KOPT-K1 (cell line): ENCODE measurements around the gene OR2AT4.

ENCODE experiments used
- H3K27ac ChIP-seq: fragments of 200-600 bp; sonication (generic); 2 replicates; pipeline ENCODE4 v1.5.1; 2016; ENCODE audit warnings: antibody characterized with exemption, mild to moderate bottlenecking, low read depth, low read length; ENCODE audit not compliant: poor library complexity, severe bottlenecking
- H3K36me3 ChIP-seq: fragments of 200-600 bp; sonication (generic); 2 replicates; pipeline ENCODE4 v1.5.1; 2017; ENCODE audit warnings: antibody characterized with exemption, mild to moderate bottlenecking, low read length, moderate library complexity; ENCODE audit not compliant: insufficient read depth
- H3K9me3 ChIP-seq: fragments of 200-600 bp; sonication (generic); 2 replicates; pipeline ENCODE4 v1.5.1; 2017; ENCODE audit warnings: antibody characterized with exemption, low read length, mild to moderate bottlenecking; ENCODE audit not compliant: insufficient read depth, poor library complexity, severe bottlenecking

OR2AT4 gene

GRCh38 chr11:75033916-75034315 lies 62.8 kb downstream of the OR2AT4 start:
- H3K9me3 ChIP-seq, result no peaks in the 10 kb centered on the region
- H3K36me3 ChIP-seq, result no peaks in the 10 kb centered on the region
- H3K27ac ChIP-seq, result no peak overlapping the region

- Histone ChIP-seq H3K36me3 (no peaks in the 10 kb centered on the region), H3K9me3 (no peaks in the 10 kb centered on the region), H3K27ac (no peak overlapping the region)
Measured at GRCh38 chr11:75032550-75032935, 64.1 kb downstream of the OR2AT4 start.

GRCh38 chr11:75031771-75032549 lies 64.7 kb downstream of the OR2AT4 start:
- no peaks in the 10 kb centered on the region for H3K36me3 ChIP-seq
- H3K27ac ChIP-seq, result no peak overlapping the region

More at GRCh38 chr11:75031771-75032549, 64.7 kb downstream of the OR2AT4 start:
- no peaks in the 10 kb centered on the region for H3K9me3 ChIP-seq
